Measurements from ENCODE around the gene SIAH2.

Gene SIAH2

GRCh38 chr3:150773616-150774192, 10.7 kb upstream of the SIAH2 start:
- no peak for TF ChIP-seq EZH2 (IDR thresholded peaks at IDR 0.05; ENCODE audit: borderline replicate concordance, low read depth, low read length, severe bottlenecking)
- TF ChIP-seq CTCF (IDR thresholded peaks at IDR 0.05; ENCODE audit: borderline replicate concordance, extremely low read depth, low read length, poor library complexity, severe bottlenecking), result no peak
- H3K9ac ChIP-seq (ENCODE audit: low read depth, low read length), result no peak overlapping the region
- no peak overlapping the region for H3K4me2 ChIP-seq (ENCODE audit: insufficient read depth, low read length)
- H3K79me2 ChIP-seq (ENCODE audit: insufficient read depth, low read length), result no peaks in the 10 kb centered on the region
- H3K27ac ChIP-seq (ENCODE audit: low read length), result no peak overlapping the region
- no peaks in the 10 kb centered on the region for H3K36me3 ChIP-seq (ENCODE audit: insufficient read depth, low read length)
- H3K4me1 ChIP-seq (ENCODE audit: insufficient read depth, low read length), result no peaks in the 10 kb centered on the region
- no peak overlapping the region for H2AFZ ChIP-seq (ENCODE audit: low read depth, low read length)
- no peak overlapping the region for H3K4me3 ChIP-seq (ENCODE audit: low read depth in 1 of 2, low read length in 2 of 2)
- ATAC-seq (ENCODE audit: insufficient read depth, low read depth) (no peak), DNase-seq (no peak)
- H4K20me1 ChIP-seq (ENCODE audit: insufficient read depth, low read length), result no peaks in the 10 kb centered on the region
- H3K27me3 ChIP-seq (ENCODE audit: insufficient read depth, low read length, poor library complexity), result no peaks in the 10 kb centered on the region
- no peaks in the 10 kb centered on the region for H3K9me3 ChIP-seq (ENCODE audit: insufficient read depth, low read length, severe bottlenecking)

GRCh38 chr3:150771600-150771999, 8.6 kb upstream of the SIAH2 start:
- Histone ChIP-seq H3K9me3 (ENCODE audit: insufficient read depth, low read length, severe bottlenecking) (no peaks in the 10 kb centered on the region), H4K20me1 (ENCODE audit: insufficient read depth, low read length) (no peaks in the 10 kb centered on the region), H3K36me3 (ENCODE audit: insufficient read depth, low read length) (no peaks in the 10 kb centered on the region), H3K27ac (ENCODE audit: low read length) (no peak overlapping the region), H2AFZ (ENCODE audit: low read depth, low read length) (no peak overlapping the region), H3K79me2 (ENCODE audit: insufficient read depth, low read length) (no peaks in the 10 kb centered on the region), H3K4me2 (ENCODE audit: insufficient read depth, low read length) (no peak overlapping the region), H3K4me3 (ENCODE audit: low read depth in 1 of 2, low read length in 2 of 2) (no peak overlapping the region), H3K4me1 (ENCODE audit: insufficient read depth, low read length) (no peaks in the 10 kb centered on the region), H3K9ac (ENCODE audit: low read depth, low read length) (no peak overlapping the region), H3K27me3 (ENCODE audit: insufficient read depth, low read length, poor library complexity) (peaks cover 6% of the 10 kb centered on the region)
- ATAC-seq (ENCODE audit: insufficient read depth, low read depth) (no peak), DNase-seq (no peak)
- no peak for TF ChIP-seq CTCF (IDR thresholded peaks at IDR 0.05; ENCODE audit: borderline replicate concordance, extremely low read depth, low read length, poor library complexity, severe bottlenecking)
- no peak for TF ChIP-seq EZH2 (IDR thresholded peaks at IDR 0.05; ENCODE audit: borderline replicate concordance, low read depth, low read length, severe bottlenecking)

- no peaks in the 10 kb centered on the region for H3K79me2 ChIP-seq (ENCODE audit: insufficient read depth, low read length)
- no peak overlapping the region for H2AFZ ChIP-seq (ENCODE audit: low read depth, low read length)
- no peak overlapping the region for H3K4me2 ChIP-seq (ENCODE audit: insufficient read depth, low read length)
- no peaks in the 10 kb centered on the region for H3K9me3 ChIP-seq (ENCODE audit: insufficient read depth, low read length, severe bottlenecking)
- TF ChIP-seq CTCF (IDR thresholded peaks at IDR 0.05; ENCODE audit: borderline replicate concordance, extremely low read depth, low read length, poor library complexity, severe bottlenecking), result no peak
- no peak for TF ChIP-seq EZH2 (IDR thresholded peaks at IDR 0.05; ENCODE audit: borderline replicate concordance, low read depth, low read length, severe bottlenecking)
- H3K4me3 ChIP-seq (ENCODE audit: low read depth in 1 of 2, low read length in 2 of 2), result no peak overlapping the region
- no peaks in the 10 kb centered on the region for H4K20me1 ChIP-seq (ENCODE audit: insufficient read depth, low read length)
- H3K27me3 ChIP-seq (ENCODE audit: insufficient read depth, low read length, poor library complexity), result peaks cover 6% of the 10 kb centered on the region
- H3K36me3 ChIP-seq (ENCODE audit: insufficient read depth, low read length), result no peaks in the 10 kb centered on the region
- no peaks in the 10 kb centered on the region for H3K4me1 ChIP-seq (ENCODE audit: insufficient read depth, low read length)
- no peak overlapping the region for H3K27ac ChIP-seq (ENCODE audit: low read length)
- ATAC-seq (ENCODE audit: insufficient read depth, low read depth) (no peak), DNase-seq (no peak)
- no peak overlapping the region for H3K9ac ChIP-seq (ENCODE audit: low read depth, low read length)
These were observed 7.7 kb upstream of the SIAH2 start for GRCh38 chr3:150770681-150771080.

GRCh38 chr3:150766742-150767141, 3.8 kb upstream of the SIAH2 start:
- DNase-seq (no peak), ATAC-seq (ENCODE audit: insufficient read depth, low read depth) (no peak)
- peaks cover 13% of the 10 kb centered on the region for H3K4me1 ChIP-seq (ENCODE audit: insufficient read depth, low read length)
- H3K9ac ChIP-seq (ENCODE audit: low read depth, low read length), result no peak overlapping the region
- no peak for TF ChIP-seq CTCF (IDR thresholded peaks at IDR 0.05; ENCODE audit: borderline replicate concordance, extremely low read depth, low read length, poor library complexity, severe bottlenecking)
- TF ChIP-seq EZH2 (IDR thresholded peaks at IDR 0.05; ENCODE audit: borderline replicate concordance, low read depth, low read length, severe bottlenecking), result no peak
- no peaks in the 10 kb centered on the region for H3K36me3 ChIP-seq (ENCODE audit: insufficient read depth, low read length)
- H3K79me2 ChIP-seq (ENCODE audit: insufficient read depth, low read length), result peaks cover 11% of the 10 kb centered on the region
- H3K4me3 ChIP-seq (ENCODE audit: low read depth in 1 of 2, low read length in 2 of 2), result no peak overlapping the region
- H3K27me3 ChIP-seq (ENCODE audit: insufficient read depth, low read length, poor library complexity), result peaks cover 6% of the 10 kb centered on the region
- H3K27ac ChIP-seq (ENCODE audit: low read length), result no peak overlapping the region
- H3K9me3 ChIP-seq (ENCODE audit: insufficient read depth, low read length, severe bottlenecking), result no peaks in the 10 kb centered on the region
- H2AFZ ChIP-seq (ENCODE audit: low read depth, low read length), result no peak overlapping the region
- H3K4me2 ChIP-seq (ENCODE audit: insufficient read depth, low read length), result no peak overlapping the region
- H4K20me1 ChIP-seq (ENCODE audit: insufficient read depth, low read length), result no peaks in the 10 kb centered on the region
